AG08395 (cell line): ENCODE data around the gene CDH26.
A peak's percentile ranks its signal among the peaks of the same experiment; 100 is the strongest.
"Not testable (repeated sequence)": the region's sequence is repeated elsewhere in the genome, so short reads cannot be mapped to it uniquely, and the experiment has no call there.

ENCODE experiments used
- DNase-seq: peaks from one replicate; pipeline ENCODE4 v3.0.0; 2012; ENCODE audit warnings: mixed read lengths, low spot score

The CDH26 gene

DNA sequence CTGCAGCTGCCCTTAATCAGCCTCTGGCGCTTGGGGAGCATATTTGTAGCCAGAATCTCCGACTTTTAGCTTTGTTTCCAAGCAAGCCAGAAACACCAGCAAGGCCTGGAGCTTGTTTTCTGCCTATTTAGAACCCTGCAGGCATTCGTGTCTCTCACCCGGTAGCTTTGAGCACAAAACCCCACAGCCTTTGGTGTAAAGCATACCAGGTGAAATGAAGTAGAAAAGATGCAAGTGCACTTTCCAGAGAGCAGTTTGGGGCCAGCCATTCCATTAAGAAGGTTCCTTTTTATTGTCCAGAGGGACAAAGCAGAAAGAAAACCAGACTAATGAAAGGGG, 17.3 kb upstream of the CDH26 start:
- DNase-seq, result no peak

DNA sequence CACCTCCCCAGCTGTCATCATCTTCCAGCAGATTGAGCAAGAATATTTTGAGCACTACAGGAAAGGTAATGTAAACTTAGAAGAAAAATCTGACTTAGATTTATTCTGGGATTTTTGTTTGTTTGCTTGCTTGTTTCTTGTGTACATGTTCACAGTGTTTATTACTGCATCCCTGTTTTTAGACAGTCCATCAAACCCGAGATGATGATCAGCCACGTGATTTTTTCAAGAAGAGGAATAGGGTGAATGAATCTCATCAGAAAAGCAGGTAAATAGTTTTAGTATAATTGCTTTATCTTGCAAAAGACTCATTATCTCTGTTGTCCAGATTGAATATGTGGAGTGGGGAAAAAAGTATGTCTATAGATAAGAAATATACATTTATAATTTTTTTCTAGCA, 16.0 kb upstream of the CDH26 start:
- no peak for DNase-seq

DNA sequence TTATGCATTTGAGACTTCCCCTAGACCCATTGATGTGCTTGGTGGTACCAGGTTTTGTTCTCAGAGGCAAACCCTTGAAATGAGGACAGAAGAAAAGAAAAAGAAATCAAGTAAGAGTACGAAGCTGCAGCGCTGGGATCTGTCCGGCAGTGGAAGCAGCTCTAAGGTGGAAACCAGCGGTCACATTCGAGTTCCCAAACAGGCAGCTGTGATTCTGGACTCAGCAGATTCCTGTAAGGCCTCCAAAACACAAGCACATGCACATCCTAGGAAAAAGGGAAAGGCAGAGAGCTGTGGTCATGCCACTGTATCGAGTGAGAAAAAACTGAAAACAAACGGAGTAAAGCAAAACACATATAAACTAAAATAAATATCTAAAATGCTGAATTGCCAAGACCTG, 13.5 kb upstream of the CDH26 start:
- DNase-seq, result no peak

DNA sequence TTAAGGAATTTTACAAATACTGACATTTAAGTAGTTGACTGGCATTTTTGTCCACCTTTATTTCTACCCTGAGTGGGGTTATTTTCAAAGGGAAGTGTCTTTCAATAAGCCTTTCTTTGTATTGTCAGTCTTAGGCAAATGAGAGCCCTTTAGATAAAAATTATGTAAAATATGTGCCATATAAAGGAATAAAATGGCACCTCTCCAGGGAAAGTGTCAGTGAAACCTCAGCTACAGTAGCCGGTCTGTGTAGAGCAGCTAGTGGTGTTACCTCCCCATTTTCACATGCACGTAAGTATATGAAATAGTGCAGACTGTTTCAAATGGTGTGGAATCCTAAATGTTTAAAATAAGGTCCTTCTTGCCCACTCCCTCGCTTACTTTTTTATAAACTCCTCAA, 13.0 kb upstream of the CDH26 start:
- DNase-seq, result no peak

DNA sequence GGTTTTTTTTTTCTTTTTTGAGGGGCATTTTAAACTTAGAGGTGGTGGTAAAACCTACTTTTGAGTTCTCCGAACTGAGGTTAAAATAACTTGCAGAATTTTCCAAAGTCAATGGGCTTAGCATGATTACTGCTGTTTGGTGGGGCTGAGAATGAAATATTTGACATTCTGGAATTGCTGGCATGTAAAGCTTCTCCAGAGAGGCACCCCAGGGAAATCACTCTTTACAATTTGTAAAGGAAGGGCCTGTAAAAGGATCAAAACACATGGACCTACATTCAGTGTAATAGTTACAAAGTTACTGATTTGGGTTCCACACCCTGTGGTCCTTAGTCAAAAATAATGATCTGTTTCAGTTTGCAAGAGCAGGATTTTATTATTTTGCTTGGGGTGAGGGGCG, 12.5 kb upstream of the CDH26 start:
- DNase-seq, result no peak

DNA sequence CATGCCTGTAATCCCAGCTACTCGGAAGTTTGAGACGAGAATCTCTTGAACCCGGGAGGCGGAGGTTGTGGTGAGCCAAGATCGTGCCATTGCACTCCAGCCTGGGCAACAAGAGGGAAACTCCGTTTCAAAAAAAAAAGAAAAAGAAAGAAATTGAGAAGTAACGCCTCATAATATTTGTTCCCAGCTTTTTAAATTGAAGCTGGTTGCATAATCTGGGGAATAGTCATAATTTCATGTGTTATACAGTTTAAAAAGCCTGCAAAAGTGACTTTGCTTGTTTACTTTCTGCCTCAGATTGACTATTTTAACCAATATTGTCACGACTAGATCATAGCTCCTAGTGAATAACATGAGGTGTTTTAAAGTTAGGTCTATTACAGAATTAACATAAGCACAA, 10.8 kb upstream of the CDH26 start:
- DNase-seq, result no peak

DNA sequence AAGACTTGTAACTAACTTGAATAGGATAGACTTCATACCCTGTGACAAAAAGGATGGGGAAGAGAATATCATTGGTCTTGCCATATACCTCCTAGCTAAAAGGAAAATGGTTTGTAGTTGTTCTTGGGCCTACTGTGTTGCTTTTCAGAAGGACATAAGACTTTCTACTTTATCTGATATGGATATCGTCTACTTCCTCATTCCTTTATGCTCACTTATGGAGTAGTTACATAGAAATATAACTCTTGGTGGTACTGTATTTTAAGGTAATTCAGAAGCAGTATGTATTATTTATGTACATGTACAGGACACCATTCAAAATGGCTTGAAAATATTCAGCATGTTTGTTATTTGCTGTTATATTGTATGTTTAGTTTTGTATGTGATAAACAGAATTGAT, 10.0 kb upstream of the CDH26 start:
- DNase-seq, result no peak

DNA sequence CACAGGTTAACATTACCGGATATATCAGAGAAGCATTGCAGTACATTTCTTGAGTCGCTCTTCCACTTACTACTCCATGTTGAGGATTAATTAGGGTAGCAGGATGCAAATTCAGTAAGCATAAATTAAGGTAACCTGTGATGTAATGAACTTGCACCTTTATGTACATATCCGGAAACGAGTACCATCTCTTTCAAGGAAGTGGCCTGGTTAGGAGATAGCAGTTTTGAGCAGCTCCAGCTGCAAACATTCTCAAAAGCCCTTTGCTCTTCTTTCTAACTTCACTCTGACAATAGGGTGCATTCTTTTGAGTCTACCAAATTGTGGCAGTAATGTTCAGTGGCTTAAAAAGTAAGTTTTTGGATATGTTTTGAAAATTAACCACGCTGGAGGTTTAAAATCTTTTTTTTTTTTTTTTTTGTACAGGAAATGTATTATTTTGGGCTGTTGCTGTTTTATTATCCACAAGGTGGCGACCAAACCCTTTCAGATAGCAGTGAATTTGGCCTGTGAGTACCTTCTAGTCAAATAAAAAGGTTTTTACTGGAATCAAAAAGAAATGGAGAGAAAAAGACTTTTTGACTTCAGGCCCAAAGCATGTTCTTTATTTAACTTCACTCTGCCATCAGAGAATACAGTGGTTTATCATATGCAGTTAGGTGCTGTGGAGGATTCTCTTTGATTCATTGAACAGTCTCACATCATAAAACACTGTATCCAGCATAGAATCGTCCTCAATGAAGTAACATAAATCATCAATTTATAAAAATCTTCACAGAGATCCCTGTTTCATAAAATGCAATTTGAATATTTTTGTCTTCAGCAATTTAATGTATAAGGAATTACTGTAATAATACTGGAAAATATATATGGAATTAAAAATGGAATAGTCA, 9.1 kb upstream of the CDH26 start:
- DNase-seq, result peak; percentile 26

DNA sequence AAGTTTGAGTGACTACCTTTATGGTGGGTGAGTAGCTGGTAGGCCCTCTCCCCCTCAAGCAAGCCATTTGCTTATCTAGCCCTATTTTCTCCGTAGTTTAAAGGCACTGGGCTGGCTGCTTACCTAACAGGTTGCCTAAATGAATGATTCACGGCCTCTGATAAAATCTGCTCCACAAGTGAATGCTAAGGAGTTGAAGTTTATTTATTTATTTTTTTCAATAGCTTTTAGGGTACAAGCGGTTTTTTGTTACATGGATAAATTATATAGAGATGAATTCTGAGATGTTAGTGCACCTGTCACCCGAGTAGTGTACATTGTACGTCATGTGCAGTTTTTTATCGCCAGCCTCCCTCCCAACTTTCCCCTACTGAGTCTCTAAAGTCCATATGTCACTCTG, 8.3 kb upstream of the CDH26 start:
- DNase-seq, result no peak

DNA sequence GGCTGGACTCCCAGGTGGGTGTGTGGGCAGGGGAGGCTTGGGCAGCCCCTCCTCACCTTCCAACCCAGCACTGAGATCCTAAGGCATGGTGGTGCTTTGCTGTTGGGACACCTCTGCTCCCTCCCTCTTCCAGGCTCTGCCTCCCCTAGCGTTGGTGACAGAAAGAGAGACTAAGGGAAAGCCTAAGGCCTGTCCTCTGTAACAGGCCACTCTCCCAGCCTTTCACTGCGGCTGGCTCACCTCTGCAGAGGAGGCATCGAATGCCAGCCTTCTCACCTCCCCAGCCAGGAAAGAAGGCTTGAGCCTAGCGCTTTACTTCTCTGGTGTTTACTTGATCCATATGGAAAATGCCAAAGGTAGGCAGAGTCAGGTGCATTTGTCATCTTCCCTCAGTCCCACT, 3.5 kb upstream of the CDH26 start:
- no peak for DNase-seq

DNA sequence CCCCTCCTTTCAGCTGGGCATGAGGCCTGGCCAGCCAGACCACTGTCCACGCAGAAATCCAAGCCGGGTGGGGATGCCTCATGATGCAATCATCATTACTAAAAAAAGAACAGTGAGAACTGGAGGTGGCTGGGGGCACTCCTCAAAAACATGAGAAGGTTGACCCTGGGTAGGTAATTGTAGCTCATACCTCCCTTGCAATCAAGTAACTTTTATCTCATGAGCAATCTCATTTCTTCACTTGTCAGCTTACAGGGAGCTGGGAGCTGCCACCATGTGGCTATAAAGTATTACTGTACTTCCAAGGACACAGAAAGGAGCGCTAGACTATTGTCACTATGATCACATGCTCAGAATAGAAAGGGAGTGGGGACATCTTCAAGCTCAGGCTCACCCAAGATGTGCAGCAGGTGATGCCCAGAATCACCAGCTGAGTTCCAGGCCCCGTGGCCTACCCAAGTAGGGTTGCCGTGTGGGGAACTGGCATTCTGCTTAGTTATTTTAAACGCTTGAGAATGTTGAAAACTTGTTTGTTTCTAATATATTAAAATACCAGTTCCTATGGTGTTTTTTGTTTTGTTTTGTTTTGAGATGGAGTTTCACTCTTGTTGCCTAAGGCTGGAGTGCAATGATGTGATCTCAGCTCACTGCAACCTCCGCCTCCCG, 3.0 kb upstream of the CDH26 start:
- DNase-seq, result peak; percentile 48

DNA sequence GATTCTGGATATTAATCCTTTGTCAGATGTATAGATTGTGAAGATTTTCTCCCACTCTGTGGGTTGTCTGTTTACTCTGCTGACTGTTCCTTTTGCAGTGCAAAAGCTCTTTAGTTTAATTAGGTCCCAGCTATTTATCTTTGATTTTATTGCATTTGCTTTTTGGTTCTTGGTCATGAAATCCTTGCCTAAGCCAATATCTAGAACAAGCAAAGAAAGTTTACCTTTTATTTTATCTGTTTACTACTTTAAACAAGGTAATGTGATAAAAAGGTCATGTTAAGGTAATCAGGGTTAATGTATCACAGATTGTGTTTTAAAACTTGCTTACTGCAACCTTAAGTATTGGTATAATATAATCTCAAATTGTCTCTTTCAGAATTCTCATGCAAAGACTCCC, 655 bp upstream of the CDH26 start:
- not testable (repeated sequence) for DNase-seq

DNA sequence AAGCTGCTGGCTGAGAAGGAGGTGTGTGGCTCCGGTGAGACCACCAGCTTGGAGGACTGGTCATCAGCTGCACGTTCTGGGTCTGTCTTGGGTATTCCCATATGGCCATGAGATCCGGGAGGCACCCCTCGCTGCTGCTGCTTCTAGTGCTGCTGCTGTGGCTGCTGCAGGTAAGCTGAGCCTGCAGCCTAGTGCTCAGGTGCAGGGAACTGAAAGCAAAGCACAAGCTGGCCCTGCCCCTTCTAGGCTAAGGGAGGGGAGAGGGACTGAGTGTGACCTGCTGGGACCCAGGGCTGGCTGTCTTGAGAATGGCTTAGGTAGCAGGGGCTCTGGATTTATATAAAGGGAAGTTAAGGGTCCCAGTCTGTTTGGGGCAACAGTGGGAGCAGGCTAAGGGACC, 403 bp downstream of the CDH26 start:
- DNase-seq, result no peak

DNA sequence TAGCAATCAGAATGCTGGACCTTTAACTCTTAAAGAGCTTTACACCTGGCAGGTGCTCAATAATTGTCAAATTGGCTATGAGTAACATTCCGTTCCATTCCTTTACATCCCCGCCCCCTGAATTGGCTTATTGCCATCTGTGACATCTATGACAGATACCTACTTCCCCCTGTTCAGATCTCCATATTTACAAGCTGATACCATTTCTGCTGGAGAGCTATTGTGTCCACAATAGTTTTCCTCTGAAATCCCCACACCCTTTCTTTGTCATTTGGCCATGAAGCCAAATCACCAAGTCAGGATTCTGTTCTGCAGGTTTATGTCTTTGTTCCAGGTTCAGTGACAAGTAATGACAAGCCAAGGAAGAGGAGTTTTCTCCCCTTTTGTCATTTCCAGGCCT, 3.2 kb downstream of the CDH26 start:
- DNase-seq, result no peak

DNA sequence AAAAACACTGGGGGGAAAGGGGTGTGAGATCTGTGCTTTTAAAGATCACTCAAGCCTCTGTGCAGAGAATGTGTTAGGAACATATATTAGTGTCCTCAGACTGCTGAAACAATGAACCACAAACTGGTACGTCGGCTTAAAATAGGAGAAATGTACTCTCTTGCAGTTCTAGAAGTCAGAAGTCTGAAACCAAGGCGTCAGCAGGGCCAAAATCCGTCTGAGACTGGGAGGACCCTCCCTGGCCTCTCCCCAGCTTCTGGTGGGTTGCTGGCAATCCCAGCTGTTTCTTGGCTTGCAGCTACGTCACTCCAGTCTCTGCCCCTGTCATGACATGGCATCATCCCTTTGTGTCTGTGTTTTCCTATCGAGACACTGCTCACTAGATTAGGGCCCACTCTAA, 3.9 kb downstream of the CDH26 start:
- no peak for DNase-seq

DNA sequence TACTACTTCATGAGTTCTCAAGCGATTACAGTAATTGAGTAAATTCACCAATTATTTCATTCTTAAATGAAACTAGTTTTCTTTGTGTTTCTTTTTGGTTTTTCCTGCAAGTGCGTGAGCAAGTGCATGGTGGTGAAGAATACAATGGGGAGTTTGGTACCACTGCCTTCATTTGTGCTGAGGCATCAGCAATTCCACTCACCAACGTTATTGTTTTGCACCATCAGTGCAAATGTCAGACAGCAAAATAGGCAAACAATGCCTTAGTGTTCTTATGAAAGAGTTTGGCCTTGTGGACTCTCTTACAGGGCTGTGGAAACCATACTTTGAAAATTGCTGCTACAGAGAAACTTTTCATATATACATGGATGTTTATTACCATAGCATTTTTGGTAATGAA, 8.2 kb downstream of the CDH26 start:
- DNase-seq, result no peak

DNA sequence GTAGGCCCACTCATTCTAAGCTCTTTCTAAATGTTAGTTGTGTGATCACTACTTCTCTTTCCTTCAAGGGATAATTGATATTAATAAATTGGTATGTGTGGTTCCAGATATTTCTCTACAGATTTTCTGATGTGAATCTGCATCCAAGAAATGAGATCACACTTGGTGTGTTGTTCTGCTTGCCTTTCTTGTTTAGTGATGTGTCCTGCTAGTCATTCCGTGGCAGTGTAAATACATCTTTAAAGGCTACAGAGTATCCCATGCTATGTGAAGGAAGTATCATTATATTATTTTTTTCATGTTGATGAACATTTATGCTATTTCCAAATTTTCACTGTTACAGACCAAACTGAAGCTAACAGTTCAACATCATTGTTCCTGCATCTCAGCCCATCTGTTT, 13.2 kb downstream of the CDH26 start:
- DNase-seq, result no peak

DNA sequence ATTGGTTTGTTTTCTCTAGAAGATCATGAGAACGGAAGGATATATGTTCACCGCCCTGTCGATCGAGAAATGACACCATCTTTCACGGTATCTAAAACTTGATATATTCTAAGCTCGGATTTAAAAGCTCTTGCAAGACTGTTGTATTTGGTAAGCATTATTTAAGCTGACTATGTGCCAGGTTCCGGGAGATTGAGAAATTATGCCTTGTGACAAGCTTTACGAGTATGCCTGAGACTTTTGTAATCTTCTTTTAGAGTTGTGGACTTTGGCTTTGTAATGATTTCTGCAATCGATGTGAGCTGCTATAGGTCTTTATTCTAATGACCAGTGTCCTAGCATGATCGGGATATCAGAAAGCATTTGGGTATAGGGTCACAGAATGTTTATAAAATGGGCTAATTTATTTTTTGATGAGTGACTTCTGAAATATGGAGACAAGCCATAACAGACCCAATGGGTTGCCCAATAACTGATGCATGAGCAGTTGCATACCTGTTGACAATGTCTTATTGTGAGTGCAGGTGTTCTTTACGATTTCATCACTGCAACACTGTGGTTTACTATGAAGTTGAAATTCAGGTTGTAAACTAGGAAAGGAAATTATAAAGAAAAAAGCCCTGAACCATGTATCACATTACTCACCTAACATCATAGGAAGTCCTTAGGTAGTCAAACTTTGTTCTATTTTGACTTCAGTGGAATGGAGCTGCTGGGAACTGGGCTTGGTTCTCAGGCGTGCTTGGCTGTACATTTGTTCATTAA, 14.0 kb downstream of the CDH26 start:
- DNase-seq, result no peak

DNA sequence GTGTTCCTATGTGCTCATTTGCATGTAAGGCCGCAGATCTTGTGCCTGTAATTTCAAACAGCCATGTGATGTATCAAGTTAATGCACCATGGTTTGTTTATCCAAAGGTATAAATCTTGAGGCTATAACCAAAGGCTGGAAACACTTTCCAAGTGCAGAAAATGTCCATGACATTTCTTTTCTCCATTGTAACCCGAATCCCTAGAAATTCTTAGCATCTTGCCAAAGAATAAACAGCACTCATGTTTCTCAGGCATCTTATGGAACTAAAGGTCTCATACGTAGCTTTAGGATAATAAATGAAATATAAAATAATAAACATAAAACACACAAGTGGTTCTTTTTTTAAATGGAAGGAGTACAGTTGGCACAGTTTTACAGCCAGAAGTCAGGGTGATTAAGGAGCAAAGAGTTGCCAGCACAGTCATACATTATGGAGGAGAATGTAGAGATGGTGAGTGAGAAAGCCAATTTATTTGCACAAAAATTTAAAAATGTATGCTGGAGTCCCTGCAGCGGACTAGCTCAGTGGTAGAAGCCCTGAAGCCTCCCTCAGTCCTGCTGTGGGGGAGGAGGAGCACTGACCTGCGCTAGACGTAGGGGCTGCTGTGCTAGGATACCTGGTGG, 18.0 kb downstream of the CDH26 start:
- DNase-seq, result no peak

DNA sequence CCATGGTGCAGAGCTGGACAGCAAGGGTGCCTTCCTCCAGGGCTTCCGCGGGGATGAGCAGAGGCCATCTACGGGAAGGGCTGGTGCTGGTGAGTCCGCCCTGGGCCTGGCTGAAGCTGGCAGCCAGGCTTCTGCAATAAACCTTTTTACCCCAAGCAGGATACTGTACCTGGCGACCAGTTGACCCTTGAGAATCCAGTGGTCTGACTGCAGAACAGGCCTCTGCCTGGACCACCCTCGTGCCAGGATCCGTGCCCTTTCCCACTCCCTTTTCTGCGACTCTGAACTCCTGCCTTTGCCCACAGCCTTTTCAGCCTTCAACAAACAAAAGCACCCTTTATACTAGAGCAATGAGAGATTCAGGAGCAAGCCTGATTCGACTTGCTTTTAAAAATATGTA, 18.9 kb downstream of the CDH26 start:
- DNase-seq, result no peak

DNA sequence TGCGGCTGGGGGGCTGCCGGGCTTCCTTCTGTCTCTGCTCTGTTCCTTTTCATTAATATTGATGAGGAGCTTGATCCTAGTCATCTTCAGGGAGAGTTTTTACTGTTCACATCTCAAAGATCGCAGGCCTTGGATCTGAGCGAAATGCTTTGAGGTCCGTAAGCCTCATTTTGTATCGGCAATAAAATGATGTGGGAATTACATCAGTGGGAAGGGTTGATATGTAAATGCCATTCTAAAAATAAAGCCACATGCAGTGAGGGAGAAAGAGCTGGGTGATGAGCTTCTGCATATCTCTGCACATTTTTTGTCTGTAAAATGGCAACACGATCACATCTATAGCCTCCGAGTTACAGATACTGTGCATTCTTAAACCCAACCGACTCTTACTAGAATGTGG, 24.9 kb downstream of the CDH26 start:
- DNase-seq, result no peak

DNA sequence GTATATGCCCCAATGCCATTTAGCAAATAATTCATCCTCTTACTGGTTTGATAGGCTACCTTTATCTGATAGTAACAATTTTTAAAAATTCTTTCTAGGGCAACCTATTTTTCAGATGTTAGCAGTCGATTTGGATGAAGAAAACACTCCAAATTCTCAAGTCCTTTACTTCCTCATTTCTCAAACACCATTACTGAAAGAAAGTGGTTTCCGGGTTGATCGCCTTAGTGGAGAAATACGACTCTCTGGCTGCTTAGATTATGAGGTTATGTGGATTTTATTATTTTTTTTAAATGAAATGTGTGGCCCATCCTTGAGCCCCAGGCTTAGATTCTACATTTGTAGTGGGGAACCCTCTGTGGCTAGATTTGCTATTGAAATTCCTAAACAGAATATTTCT, 26.3 kb downstream of the CDH26 start:
- DNase-seq, result no peak

DNA sequence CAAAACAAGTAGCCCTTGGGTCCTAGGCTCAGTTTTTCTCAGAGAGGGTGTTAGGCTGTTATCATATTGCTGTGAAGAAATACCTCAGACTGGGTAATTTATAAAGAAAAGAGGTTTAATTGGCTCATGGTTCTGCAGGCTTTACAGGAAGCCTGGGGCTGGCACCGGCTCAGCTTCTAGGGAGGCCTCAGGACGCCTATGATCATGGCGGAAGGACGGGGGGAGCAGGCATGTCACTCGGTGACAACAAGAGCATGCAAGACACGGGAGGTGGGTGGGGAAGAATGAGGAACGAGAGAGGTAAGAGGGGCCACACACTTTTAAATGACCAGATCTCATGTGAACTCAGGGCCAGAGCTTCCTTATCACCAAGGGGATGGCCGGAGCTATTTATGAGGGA, 26.9 kb downstream of the CDH26 start:
- no peak for DNase-seq
